Ishikawa (cell line): ENCODE data around the gene MUSTN1.

ENCODE experiments used
- CEBPB ChIP-seq: IDR thresholded peaks from 2 replicates; pipeline ENCODE4 v1.6.1; 2012
- CREB1 ChIP-seq: IDR thresholded peaks from 2 replicates; pipeline ENCODE4 v1.6.1; 2012; ENCODE audit warnings: low read depth
- EGR1 ChIP-seq: IDR thresholded peaks from 2 replicates; pipeline ENCODE4 v1.6.1; 2012
- EP300 ChIP-seq: IDR thresholded peaks from 2 replicates; pipeline ENCODE4 v1.6.1; 2012; ENCODE audit warnings: borderline replicate concordance
- FOXM1 ChIP-seq: IDR thresholded peaks from 2 replicates; pipeline ENCODE4 v1.6.1; 2012; ENCODE audit warnings: low read depth, borderline replicate concordance
- MAX ChIP-seq: IDR thresholded peaks from 2 replicates; pipeline ENCODE4 v1.6.1; 2012
- NFIC ChIP-seq: IDR thresholded peaks from 2 replicates; pipeline ENCODE4 v1.6.1; 2012
- RAD21 ChIP-seq: IDR thresholded peaks from 2 replicates; pipeline ENCODE4 v1.6.1; 2012; ENCODE audit warnings: low read depth
- REST ChIP-seq: IDR thresholded peaks from 2 replicates; pipeline ENCODE4 v1.6.1; 2012; ENCODE audit warnings: low read depth, mild to moderate bottlenecking
- TAF1 ChIP-seq: IDR thresholded peaks from 2 replicates; pipeline ENCODE4 v1.6.1; 2012; ENCODE audit warnings: low read depth, mild to moderate bottlenecking
- TCF12 ChIP-seq: IDR thresholded peaks from 2 replicates; pipeline ENCODE4 v1.6.1; 2012; ENCODE audit warnings: low read depth
- TEAD4 ChIP-seq: IDR thresholded peaks from 2 replicates; pipeline ENCODE4 v1.6.1; 2012
- USF1 ChIP-seq: IDR thresholded peaks from 2 replicates; pipeline ENCODE4 v1.6.1; 2012
- YY1 ChIP-seq: IDR thresholded peaks from 2 replicates; pipeline ENCODE4 v1.6.1; 2012; ENCODE audit warnings: low read depth
- ZBTB7A ChIP-seq: IDR thresholded peaks from 2 replicates; pipeline ENCODE4 v1.6.1; 2012; ENCODE audit warnings: low read depth

Gene MUSTN1

GRCh38 chr3:52847241-52847640, 12.4 kb upstream of the MUSTN1 start:
- TF ChIP-seq TEAD4: no peak
- no peak for TF ChIP-seq REST
- no peak for TF ChIP-seq EGR1
- no peak for TF ChIP-seq CREB1
- TF ChIP-seq YY1: no peak
- TF ChIP-seq ZBTB7A: no peak
- no peak for TF ChIP-seq NFIC
- no peak for TF ChIP-seq TAF1

GRCh38 chr3:52846432-52846965, 11.7 kb upstream of the MUSTN1 start:
- TF ChIP-seq REST: no peak
- TF ChIP-seq FOXM1: no peak
- TF ChIP-seq CREB1: no peak
- TF ChIP-seq MAX: no peak
- TF ChIP-seq TEAD4: no peak
- no peak for TF ChIP-seq ZBTB7A
- no peak for TF ChIP-seq TAF1
- TF ChIP-seq EGR1: no peak
- no peak for TF ChIP-seq NFIC
- TF ChIP-seq TCF12: no peak
- no peak for TF ChIP-seq EP300
- no peak for TF ChIP-seq USF1
- no peak for TF ChIP-seq YY1
- no peak for TF ChIP-seq RAD21
- no peak for TF ChIP-seq CEBPB

GRCh38 chr3:52845691-52846431, 11.0 kb upstream of the MUSTN1 start:
- TF ChIP-seq YY1: no peak
- no peak for TF ChIP-seq EGR1
- TF ChIP-seq TEAD4: no peak
- TF ChIP-seq CREB1: no peak
- TF ChIP-seq MAX: no peak
- TF ChIP-seq NFIC: no peak
- TF ChIP-seq FOXM1: no peak
- no peak; the same call in 1 of the 2 replicates for TF ChIP-seq RAD21
- no peak for TF ChIP-seq TAF1
- TF ChIP-seq ZBTB7A: no peak
- no peak for TF ChIP-seq TCF12
- TF ChIP-seq REST: no peak
- no peak for TF ChIP-seq CEBPB

GRCh38 chr3:52845157-52845556, 10.3 kb upstream of the MUSTN1 start:
- no peak for TF ChIP-seq TEAD4

- TF ChIP-seq TEAD4 (no peak), ZBTB7A (no peak), CREB1 (no peak), NFIC (no peak), RAD21 (no peak), EGR1 (no peak), EP300 (no peak)
Measured at GRCh38 chr3:52844290-52844975, 9.6 kb upstream of the MUSTN1 start.
